Measurements from ENCODE around the gene DOCK4.

DOCK4 gene

GRCh38 chr7:111869280-111869679 lies 336.9 kb downstream of the DOCK4 start:
- TF ChIP-seq ZBTB7A (IDR thresholded peaks at IDR 0.05; ENCODE audit: low read depth) = no peak
- TF ChIP-seq EGR1 (IDR thresholded peaks at IDR 0.05) = no peak
- TF ChIP-seq MAX (IDR thresholded peaks at IDR 0.05) = no peak
- TF ChIP-seq YY1 (IDR thresholded peaks at IDR 0.05; ENCODE audit: low read depth) = no peak
- TF ChIP-seq EP300 (IDR thresholded peaks at IDR 0.05; ENCODE audit: borderline replicate concordance) = no peak

GRCh38 chr7:111867348-111867931 lies 338.8 kb downstream of the DOCK4 start:
- TF ChIP-seq RAD21 (IDR thresholded peaks at IDR 0.05; ENCODE audit: low read depth) (no peak), CEBPB (IDR thresholded peaks at IDR 0.05) (no peak), EGR1 (IDR thresholded peaks at IDR 0.05) (no peak), REST (IDR thresholded peaks at IDR 0.05; ENCODE audit: low read depth) (no peak), ZBTB7A (IDR thresholded peaks at IDR 0.05; ENCODE audit: low read depth) (no peak), CREB1 (IDR thresholded peaks at IDR 0.05; ENCODE audit: low read depth) (no peak), FOXM1 (IDR thresholded peaks at IDR 0.05; ENCODE audit: borderline replicate concordance, low read depth) (no peak), MAX (IDR thresholded peaks at IDR 0.05) (no peak), NFIC (IDR thresholded peaks at IDR 0.05) (no peak)

- TF ChIP-seq TCF12 (IDR thresholded peaks at IDR 0.05; ENCODE audit: low read depth) (no peak), USF1 (IDR thresholded peaks at IDR 0.05) (no peak), EP300 (IDR thresholded peaks at IDR 0.05; ENCODE audit: borderline replicate concordance) (no peak), FOXM1 (IDR thresholded peaks at IDR 0.05; ENCODE audit: borderline replicate concordance, low read depth) (no peak), NFIC (IDR thresholded peaks at IDR 0.05) (no peak), CEBPB (IDR thresholded peaks at IDR 0.05) (no peak), RAD21 (IDR thresholded peaks at IDR 0.05; ENCODE audit: low read depth) (no peak), ZBTB7A (IDR thresholded peaks at IDR 0.05; ENCODE audit: low read depth) (no peak)
Measured at GRCh38 chr7:111866787-111867186, 339.4 kb downstream of the DOCK4 start.

GRCh38 chr7:111865430-111865829 lies 340.8 kb downstream of the DOCK4 start:
- TF ChIP-seq YY1 (IDR thresholded peaks at IDR 0.05; ENCODE audit: low read depth) (no peak), TEAD4 (IDR thresholded peaks at IDR 0.05) (no peak), CREB1 (IDR thresholded peaks at IDR 0.05; ENCODE audit: low read depth) (no peak), RAD21 (IDR thresholded peaks at IDR 0.05; ENCODE audit: low read depth) (no peak), FOXM1 (IDR thresholded peaks at IDR 0.05; ENCODE audit: borderline replicate concordance, low read depth) (no peak), NFIC (IDR thresholded peaks at IDR 0.05) (no peak), CEBPB (IDR thresholded peaks at IDR 0.05) (no peak), EGR1 (IDR thresholded peaks at IDR 0.05) (no peak), TCF12 (IDR thresholded peaks at IDR 0.05; ENCODE audit: low read depth) (no peak), TAF1 (IDR thresholded peaks at IDR 0.05; ENCODE audit: low read depth) (no peak), REST (IDR thresholded peaks at IDR 0.05; ENCODE audit: low read depth) (no peak)

- TF ChIP-seq RAD21 (IDR thresholded peaks at IDR 0.05; ENCODE audit: low read depth) (no peak), EP300 (IDR thresholded peaks at IDR 0.05; ENCODE audit: borderline replicate concordance) (no peak), TCF12 (IDR thresholded peaks at IDR 0.05; ENCODE audit: low read depth) (no peak), TEAD4 (IDR thresholded peaks at IDR 0.05) (no peak), REST (IDR thresholded peaks at IDR 0.05; ENCODE audit: low read depth) (no peak), CREB1 (IDR thresholded peaks at IDR 0.05; ENCODE audit: low read depth) (no peak)
Measured at GRCh38 chr7:111864291-111864976, 341.8 kb downstream of the DOCK4 start.
